ENCODE results near the gene FGF7.
"Not testable (repeated sequence)": the region's sequence is repeated elsewhere in the genome, so short reads cannot be mapped to it uniquely, and the experiment has no call there.

Gene FGF7

GRCh38 chr15:49439678-49440395 lies 16.8 kb downstream of the FGF7 start:
- DNase-seq = peak in 2 of 4 experiments; percentile 18 to 41

GRCh38 chr15:49441356-49441755 lies 18.3 kb downstream of the FGF7 start:
- no peak for DNase-seq

- no peak for DNase-seq
These were observed 18.8 kb downstream of the FGF7 start for GRCh38 chr15:49441816-49442215.

- DNase-seq = no peak
These were observed 29.6 kb downstream of the FGF7 start for GRCh38 chr15:49452595-49452994.

- DNase-seq = no peak
These were observed 33.1 kb downstream of the FGF7 start for GRCh38 chr15:49456166-49456565.

GRCh38 chr15:49458145-49458544 lies 35.1 kb downstream of the FGF7 start:
- DNase-seq = no peak

- no peak for DNase-seq
These were observed 37.4 kb downstream of the FGF7 start for GRCh38 chr15:49460411-49460941.

GRCh38 chr15:49462232-49462844 lies 39.3 kb downstream of the FGF7 start:
- peak; percentile 6 to 48 (median 26) for DNase-seq

- DNase-seq = no peak
These were observed 41.5 kb downstream of the FGF7 start for GRCh38 chr15:49464522-49464921.

GRCh38 chr15:49466119-49466518 lies 43.1 kb downstream of the FGF7 start:
- peak in 2 of 4 experiments; percentile 3 to 32 for DNase-seq

GRCh38 chr15:49467746-49468480 lies 44.9 kb downstream of the FGF7 start:
- no peak for DNase-seq

- no peak for DNase-seq
These were observed 45.4 kb downstream of the FGF7 start for GRCh38 chr15:49468481-49468839.

- peak; percentile 31 to 71 (median 47) for DNase-seq
These were observed 48.2 kb downstream of the FGF7 start for GRCh38 chr15:49471248-49471647.

GRCh38 chr15:49471733-49472132 lies 48.7 kb downstream of the FGF7 start:
- DNase-seq = no peak

- DNase-seq = no peak
These were observed 49.3 kb downstream of the FGF7 start for GRCh38 chr15:49472338-49472737.

- no peak for DNase-seq
These were observed 50.0 kb downstream of the FGF7 start for GRCh38 chr15:49473031-49473430.

- not testable (repeated sequence) for DNase-seq
These were observed 55.0 kb downstream of the FGF7 start for GRCh38 chr15:49478021-49478420.

- not testable (repeated sequence) for DNase-seq
These were observed 55.9 kb downstream of the FGF7 start for GRCh38 chr15:49478982-49479381.

- not testable (repeated sequence) for DNase-seq
These were observed 62.4 kb downstream of the FGF7 start for GRCh38 chr15:49485401-49485800.

GRCh38 chr15:49490966-49491365 lies 67.9 kb downstream of the FGF7 start:
- peak in 3 of 4 experiments; percentile 8 to 70 (median 68) for DNase-seq

- no peak for DNase-seq
These were observed 69.1 kb downstream of the FGF7 start for GRCh38 chr15:49492151-49492550.

- peak; percentile 3 to 77 (median 34) for DNase-seq
These were observed 69.8 kb downstream of the FGF7 start for GRCh38 chr15:49492830-49493229.

GRCh38 chr15:49494842-49495241 lies 71.8 kb downstream of the FGF7 start:
- no peak for DNase-seq

Data from suppressor macrophage (primary cell).